Endometrial microvascular endothelial cells (primary cell): ENCODE data around the gene OR7A17. TPM values are rescaled to one million over a fixed set of nuclear protein-coding genes. Genes with fewer than 3 reads are reported as not detected.

Experiments
- total RNA-seq: library from RNA; depleted of rRNA; stranded (reverse); fragments of >200 nt; gene quantifications from one replicate; pipeline ENCODE4 v1.2.3, GENCODE V29; 2015; ENCODE audit errors: inconsistent ontology term

Gene OR7A17
- total RNA-seq, 1 donor from 2014 or later: not detected

Other genes starting within 250 kb of the OR7A17 start
- gene ADGRE3, start 211.3 kb downstream of the OR7A17 start, total RNA-seq: not detected
- 3.0 TPM for gene ZNF333, start 196.1 kb downstream of the OR7A17 start, total RNA-seq
- not detected for gene ADGRE2, start 107.6 kb downstream of the OR7A17 start, total RNA-seq
- not detected for gene OR7A5, start 50.9 kb downstream of the OR7A17 start, total RNA-seq
- gene OR7C1, start 50.9 kb downstream of the OR7A17 start, total RNA-seq: not detected
- gene OR7A10, start 37.2 kb downstream of the OR7A17 start, total RNA-seq: not detected
- gene OR7C2, start 55.4 kb upstream of the OR7A17 start, total RNA-seq: not detected
- gene SLC1A6, start 93.7 kb upstream of the OR7A17 start, total RNA-seq: not detected
- gene CASP14, start 163.3 kb upstream of the OR7A17 start, total RNA-seq: not detected
- gene OR1I1, start 196.1 kb upstream of the OR7A17 start, total RNA-seq: not detected
- 29.1 TPM for gene SYDE1, start 221.3 kb upstream of the OR7A17 start, total RNA-seq